Measurements from ENCODE around the gene LAPTM5.

DNA sequence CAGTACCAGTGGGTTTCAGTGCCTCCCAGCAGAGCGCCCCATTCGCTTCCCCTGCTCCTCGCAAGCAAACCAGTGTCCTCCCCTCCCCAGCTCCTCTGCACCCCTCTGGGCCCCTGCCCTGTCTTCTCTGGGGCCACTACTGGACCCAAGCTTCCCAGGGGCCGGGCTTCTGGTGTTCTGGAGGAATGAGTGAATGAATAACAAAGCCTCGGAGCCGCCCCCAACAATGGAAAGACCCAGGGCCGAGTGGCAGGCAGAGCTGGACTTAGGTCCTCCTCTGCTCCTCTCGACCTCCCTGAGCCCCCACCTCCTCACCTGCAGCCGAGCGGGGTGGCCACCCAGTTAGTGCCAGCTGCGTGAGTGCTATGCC lies 71.8 kb downstream of the LAPTM5 start:
- TF ChIP-seq, protein P1, sequence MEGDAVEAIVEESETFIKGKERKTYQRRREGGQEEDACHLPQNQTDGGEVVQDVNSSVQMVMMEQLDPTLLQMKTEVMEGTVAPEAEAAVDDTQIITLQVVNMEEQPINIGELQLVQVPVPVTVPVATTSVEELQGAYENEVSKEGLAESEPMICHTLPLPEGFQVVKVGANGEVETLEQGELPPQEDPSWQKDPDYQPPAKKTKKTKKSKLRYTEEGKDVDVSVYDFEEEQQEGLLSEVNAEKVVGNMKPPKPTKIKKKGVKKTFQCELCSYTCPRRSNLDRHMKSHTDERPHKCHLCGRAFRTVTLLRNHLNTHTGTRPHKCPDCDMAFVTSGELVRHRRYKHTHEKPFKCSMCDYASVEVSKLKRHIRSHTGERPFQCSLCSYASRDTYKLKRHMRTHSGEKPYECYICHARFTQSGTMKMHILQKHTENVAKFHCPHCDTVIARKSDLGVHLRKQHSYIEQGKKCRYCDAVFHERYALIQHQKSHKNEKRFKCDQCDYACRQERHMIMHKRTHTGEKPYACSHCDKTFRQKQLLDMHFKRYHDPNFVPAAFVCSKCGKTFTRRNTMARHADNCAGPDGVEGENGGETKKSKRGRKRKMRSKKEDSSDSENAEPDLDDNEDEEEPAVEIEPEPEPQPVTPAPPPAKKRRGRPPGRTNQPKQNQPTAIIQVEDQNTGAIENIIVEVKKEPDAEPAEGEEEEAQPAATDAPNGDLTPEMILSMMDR (IDR thresholded peaks at IDR 0.05) = no peak
- no peak for TF ChIP-seq POLR2A (IDR thresholded peaks at IDR 0.05)

All from thyroid gland (tissue), 4 donors.